Nephron (organoid): ENCODE results near the gene PLA2G4F.

Experiments used
- H3K27ac Mint-ChIP-seq, 3 experiments: 2 replicates each; pipeline ENCODE4 v1.8.0; 2020; ENCODE audit warnings: mixed read lengths in 3 of 3, mild to moderate bottlenecking in 2 of 3, moderate library complexity in 1 of 3
- H3K27me3 Mint-ChIP-seq: 2 replicates; pipeline ENCODE4 v1.8.0; 2021; ENCODE audit warnings: low read depth, mild to moderate bottlenecking, moderate library complexity, mixed read lengths
- H3K36me3 Mint-ChIP-seq: 2 replicates; pipeline ENCODE4 v1.8.0; 2020; ENCODE audit warnings: low read depth, mixed read lengths
- H3K4me1 Mint-ChIP-seq: 2 replicates; pipeline ENCODE4 v1.8.0; 2020; ENCODE audit warnings: mixed read lengths
- H3K4me3 Mint-ChIP-seq, 3 experiments: 2 replicates each; pipeline ENCODE4 v1.8.0; 2020; ENCODE audit warnings: mild to moderate bottlenecking in 3 of 3, mixed read lengths in 3 of 3, moderate library complexity in 2 of 3
- H3K9me3 Mint-ChIP-seq: 2 replicates; pipeline ENCODE4 v1.8.0; 2020; ENCODE audit warnings: mixed read lengths
- TF ChIP-seq, protein P1 (sequence below), 3 experiments: fragments of 200-600 bp; sonication (generic); IDR thresholded peaks; one replicate each; pipeline ENCODE4 v1.5.0; 2021; ENCODE audit warnings: antibody characterized with exemption in 3 of 3; ENCODE audit not compliant: unreplicated experiment in 3 of 3

Gene PLA2G4F

DNA sequence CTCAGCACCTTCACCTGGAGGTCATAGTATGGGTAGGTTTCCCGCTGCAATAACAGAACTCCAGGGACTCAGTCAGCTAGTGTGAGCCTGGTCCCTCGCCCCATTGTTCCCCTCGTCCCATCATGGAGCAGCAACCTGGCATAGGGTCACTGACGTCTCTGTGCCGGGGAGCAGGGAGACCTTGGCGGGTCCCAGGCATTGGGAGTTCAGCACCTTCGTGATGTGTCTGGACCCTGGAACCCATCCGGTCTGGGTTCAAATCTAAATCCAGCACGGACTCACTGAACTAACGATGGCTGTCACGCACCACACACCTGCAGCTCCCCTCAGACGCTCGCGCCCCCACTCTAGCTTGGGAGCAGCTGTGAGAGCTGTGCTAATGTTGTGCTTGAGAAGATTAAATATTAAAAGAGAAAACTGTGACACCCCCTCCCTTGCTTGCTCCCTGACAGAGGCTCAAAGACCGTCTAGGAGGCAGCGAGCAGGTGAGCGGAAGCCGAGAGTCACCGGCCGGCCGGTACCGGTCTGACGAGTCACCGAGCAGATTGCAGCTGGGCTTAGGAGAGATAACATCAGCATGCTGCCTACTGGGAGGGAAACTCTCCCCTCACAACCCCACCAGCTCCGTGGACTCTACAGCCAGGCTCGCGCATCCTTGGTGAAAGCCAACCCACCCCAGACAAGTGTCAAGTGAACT lies 742 bp downstream of the PLA2G4F start:
- Mint-ChIP-seq H3K4me3 (peak overlapping the region; percentile 38 to 74 (median 63)), H3K4me1 (peaks cover 31% of the 10 kb centered on the region), H3K27ac (peak overlapping the region; percentile 37 to 90 (median 45)), H3K36me3 (peaks cover 14% of the 10 kb centered on the region), H3K27me3 (no peaks in the 10 kb centered on the region), H3K9me3 (no peaks in the 10 kb centered on the region)
- TF ChIP-seq, protein P1, sequence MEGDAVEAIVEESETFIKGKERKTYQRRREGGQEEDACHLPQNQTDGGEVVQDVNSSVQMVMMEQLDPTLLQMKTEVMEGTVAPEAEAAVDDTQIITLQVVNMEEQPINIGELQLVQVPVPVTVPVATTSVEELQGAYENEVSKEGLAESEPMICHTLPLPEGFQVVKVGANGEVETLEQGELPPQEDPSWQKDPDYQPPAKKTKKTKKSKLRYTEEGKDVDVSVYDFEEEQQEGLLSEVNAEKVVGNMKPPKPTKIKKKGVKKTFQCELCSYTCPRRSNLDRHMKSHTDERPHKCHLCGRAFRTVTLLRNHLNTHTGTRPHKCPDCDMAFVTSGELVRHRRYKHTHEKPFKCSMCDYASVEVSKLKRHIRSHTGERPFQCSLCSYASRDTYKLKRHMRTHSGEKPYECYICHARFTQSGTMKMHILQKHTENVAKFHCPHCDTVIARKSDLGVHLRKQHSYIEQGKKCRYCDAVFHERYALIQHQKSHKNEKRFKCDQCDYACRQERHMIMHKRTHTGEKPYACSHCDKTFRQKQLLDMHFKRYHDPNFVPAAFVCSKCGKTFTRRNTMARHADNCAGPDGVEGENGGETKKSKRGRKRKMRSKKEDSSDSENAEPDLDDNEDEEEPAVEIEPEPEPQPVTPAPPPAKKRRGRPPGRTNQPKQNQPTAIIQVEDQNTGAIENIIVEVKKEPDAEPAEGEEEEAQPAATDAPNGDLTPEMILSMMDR (IDR thresholded peaks at IDR 0.05; ENCODE audit: unreplicated experiment in 3 of 3) = no peak

GRCh38 chr15:42154956-42155355 lies 1.5 kb downstream of the PLA2G4F start:
- TF ChIP-seq, protein P1 (IDR thresholded peaks at IDR 0.05; ENCODE audit: unreplicated experiment in 3 of 3) = no peak
- H3K27ac Mint-ChIP-seq = peak overlapping the region; percentile 9 to 37 (median 23)

DNA sequence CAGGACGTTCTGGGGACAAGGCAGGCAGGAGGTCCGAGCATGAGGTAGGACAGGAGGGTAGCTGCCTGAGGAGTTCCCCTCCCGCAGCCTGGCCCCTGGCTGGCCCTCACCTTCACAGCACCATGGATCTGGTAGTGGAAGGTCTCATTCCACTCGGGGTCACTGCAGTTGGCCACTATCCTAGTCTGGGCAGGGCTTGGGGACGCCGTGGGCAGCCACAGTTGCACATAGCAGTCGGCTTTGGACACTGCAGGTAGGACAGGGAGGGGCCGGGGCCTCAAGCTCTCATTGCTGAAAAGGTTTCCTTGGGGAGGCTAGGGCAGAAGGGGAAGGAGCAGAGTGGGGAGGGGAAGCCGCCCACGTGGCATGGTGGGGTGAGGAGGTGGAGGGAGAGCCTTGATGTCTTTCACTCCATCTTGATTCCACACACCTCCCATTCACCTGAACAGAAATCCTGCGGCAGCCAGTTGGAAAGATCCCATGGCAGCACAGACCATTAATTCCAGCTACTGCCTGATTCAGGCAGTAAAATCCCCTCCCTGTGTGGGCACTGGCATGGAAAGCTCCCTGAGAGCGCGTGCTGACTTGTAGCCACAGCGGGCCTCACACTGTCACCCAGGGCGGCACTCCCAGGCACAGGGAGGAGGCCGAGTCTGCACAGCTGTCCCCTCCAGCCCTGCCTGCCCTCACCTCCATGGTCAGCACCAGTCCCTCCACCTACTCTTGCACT lies 2.1 kb downstream of the PLA2G4F start:
- Mint-ChIP-seq H3K9me3 (no peaks in the 10 kb centered on the region), H3K4me1 (peaks cover 31% of the 10 kb centered on the region), H3K36me3 (peaks cover 6% of the 10 kb centered on the region), H3K4me3 (peak overlapping the region in 2 of 3 experiments; percentile 0 to 12), H3K27me3 (no peaks in the 10 kb centered on the region), H3K27ac (peak overlapping the region; percentile 9 to 37 (median 23))
- TF ChIP-seq, protein P1 (IDR thresholded peaks at IDR 0.05; ENCODE audit: unreplicated experiment in 3 of 3) = no peak

More at GRCh38 chr15:42154956-42155355, 1.5 kb downstream of the PLA2G4F start:
- peak overlapping the region in 2 of 3 experiments; percentile 12 to 15 for H3K4me3 Mint-ChIP-seq
- no peaks in the 10 kb centered on the region for H3K27me3 Mint-ChIP-seq
- H3K4me1 Mint-ChIP-seq = peaks cover 31% of the 10 kb centered on the region
- H3K36me3 Mint-ChIP-seq = peaks cover 12% of the 10 kb centered on the region
- no peaks in the 10 kb centered on the region for H3K9me3 Mint-ChIP-seq

GRCh38 chr15:42153874-42154211 lies 2.6 kb downstream of the PLA2G4F start:
- Mint-ChIP-seq H3K27ac (peak overlapping the region in 1 of 3 experiments; percentile 37), H3K27me3 (no peaks in the 10 kb centered on the region), H3K36me3 (peaks cover 6% of the 10 kb centered on the region), H3K4me3 (no peak overlapping the region), H3K9me3 (no peaks in the 10 kb centered on the region), H3K4me1 (peaks cover 31% of the 10 kb centered on the region)
- TF ChIP-seq, protein P1 (IDR thresholded peaks at IDR 0.05; ENCODE audit: unreplicated experiment in 3 of 3) = no peak

- H3K4me1 Mint-ChIP-seq = peaks cover 31% of the 10 kb centered on the region
- no peak overlapping the region for H3K4me3 Mint-ChIP-seq
- no peak overlapping the region for H3K27ac Mint-ChIP-seq
- TF ChIP-seq, protein P1 (IDR thresholded peaks at IDR 0.05; ENCODE audit: unreplicated experiment in 3 of 3) = no peak
- H3K27me3 Mint-ChIP-seq = no peaks in the 10 kb centered on the region
- H3K9me3 Mint-ChIP-seq = no peaks in the 10 kb centered on the region
- H3K36me3 Mint-ChIP-seq = no peaks in the 10 kb centered on the region
Measured at GRCh38 chr15:42152921-42153698, 3.3 kb downstream of the PLA2G4F start.
